Activated CD8-positive, alpha-beta memory T cell treated with anti-CD3 and anti-CD28 coated beads for 48 hours (primary cell): ENCODE results near the gene LRP1B.

Experiments used
- DNase-seq, 3 experiments: peaks; one replicate each; pipeline ENCODE4 v3.0.0-alpha.2; 2020; ENCODE audit warnings: low read depth in 2 of 3, low spot score in 2 of 3

LRP1B gene

DNA sequence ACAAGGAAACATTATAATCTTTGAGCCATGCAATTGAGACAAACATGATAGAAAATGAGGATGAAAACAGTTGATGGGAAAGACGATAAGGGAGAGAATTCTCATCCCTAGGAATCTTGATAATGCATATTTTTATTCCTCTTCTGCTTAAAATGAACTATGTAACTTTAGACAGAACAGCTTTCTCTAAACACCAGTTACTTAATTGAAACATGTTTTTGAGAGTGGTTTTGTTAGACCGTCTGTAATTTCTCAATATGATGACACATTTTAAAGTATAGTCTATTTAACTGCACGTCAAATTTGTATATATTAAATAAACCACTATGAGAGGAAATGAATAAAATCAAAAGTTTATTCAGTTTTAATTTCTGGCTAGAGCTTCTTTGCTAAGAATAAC lies 1896.7 kb downstream of the LRP1B start:
- DNase-seq = no peak

DNA sequence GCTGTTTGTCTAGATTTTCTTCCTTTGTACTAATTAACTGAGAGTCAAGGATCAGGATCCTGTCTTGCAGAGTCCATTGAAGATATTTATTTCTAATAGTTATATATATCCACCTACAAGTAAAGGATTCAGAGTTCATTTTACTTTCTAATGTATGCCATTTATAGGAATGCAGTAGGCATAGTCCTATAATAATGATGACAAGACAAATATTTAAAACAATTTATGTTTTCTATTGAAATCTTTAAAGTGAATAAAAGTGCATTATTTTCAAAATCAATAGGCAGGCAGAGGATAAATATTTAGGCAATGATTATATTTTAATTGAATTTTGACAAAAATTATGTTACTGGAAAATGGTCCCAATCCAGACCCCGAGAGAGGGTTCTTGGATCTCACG lies 1919.9 kb downstream of the LRP1B start:
- no peak for DNase-seq

DNA sequence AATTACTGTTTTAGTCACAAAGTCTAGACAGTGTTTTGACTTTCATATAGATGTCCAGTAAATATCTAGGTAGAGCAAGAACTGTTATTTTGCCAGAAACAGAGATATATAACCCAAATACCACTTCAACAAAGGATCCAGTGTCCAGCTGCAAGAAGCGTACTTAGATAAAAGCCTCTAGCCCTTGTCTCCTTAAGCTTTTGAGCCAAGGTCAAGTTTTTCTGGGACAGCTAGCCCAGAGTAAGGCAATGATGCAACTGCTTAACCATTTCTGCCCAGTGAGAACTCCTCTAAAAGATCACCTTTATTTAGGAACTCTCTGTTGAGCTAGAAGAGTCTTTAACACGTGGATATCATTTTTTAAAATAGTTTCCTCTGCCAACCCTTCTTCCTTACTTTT lies 1925.7 kb downstream of the LRP1B start:
- no peak for DNase-seq

GRCh38 chr2:140203347-140203746 lies 1927.5 kb downstream of the LRP1B start:
- no peak for DNase-seq

DNA sequence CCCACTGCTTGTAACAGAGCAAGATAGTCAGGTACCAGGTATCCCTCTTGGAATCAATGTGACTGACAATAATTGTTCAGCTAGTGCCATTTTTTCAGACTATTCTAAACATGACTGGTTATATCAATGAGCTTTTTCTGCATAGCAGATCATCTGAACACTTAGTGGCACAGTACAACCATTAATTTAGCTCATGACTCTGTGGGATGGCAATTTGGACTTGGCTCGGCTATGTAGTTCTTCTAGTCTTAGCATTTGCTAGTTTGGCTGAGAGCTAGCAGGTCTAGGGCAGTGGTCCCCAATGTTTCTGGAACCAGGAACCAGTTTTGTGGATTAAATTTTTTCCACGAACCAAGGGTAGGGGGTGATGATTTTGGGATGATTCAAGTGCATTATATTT lies 1929.2 kb downstream of the LRP1B start:
- no peak for DNase-seq

DNA sequence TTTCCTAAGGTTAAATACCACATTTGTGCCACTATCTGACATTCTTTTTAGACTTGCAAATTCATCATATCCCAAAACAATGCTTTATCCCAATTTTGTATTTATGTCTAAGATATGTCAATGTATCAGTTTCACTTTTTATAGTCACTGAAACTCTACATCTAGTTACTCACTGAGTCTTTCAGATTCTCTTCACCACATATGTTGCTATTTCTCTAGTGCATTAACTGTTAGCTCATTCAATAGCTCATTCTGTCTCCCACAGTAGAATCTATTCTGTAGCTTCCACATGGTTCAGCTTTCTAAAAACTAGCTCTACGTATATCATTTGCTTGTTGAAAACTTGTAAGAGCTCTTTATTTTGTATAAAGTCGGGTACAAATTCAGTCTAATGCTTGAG lies 1930.1 kb downstream of the LRP1B start:
- DNase-seq = no peak

DNA sequence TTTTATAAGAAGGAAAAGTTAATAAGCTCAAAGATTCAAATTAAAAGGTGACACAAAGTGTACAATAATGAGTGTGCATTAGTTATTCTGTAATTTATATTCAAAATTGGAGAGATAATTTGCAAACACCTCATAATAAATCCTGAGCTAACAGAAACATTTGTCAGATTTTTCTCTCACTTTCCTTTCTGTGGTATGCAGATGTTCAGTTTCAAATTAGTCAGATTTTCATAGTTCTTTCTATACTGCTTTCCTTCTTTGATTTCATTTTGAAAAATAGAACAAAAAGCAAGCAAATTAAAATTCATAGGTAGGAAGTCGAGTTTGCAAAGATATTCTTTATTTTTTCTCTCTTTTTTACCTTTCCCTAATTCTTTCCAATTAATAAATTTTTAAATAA lies 1930.5 kb downstream of the LRP1B start:
- DNase-seq = no peak

GRCh38 chr2:140199312-140199711 lies 1931.5 kb downstream of the LRP1B start:
- no peak for DNase-seq

- no peak for DNase-seq
Measured at GRCh38 chr2:140187086-140187485, 1943.7 kb downstream of the LRP1B start.

DNA sequence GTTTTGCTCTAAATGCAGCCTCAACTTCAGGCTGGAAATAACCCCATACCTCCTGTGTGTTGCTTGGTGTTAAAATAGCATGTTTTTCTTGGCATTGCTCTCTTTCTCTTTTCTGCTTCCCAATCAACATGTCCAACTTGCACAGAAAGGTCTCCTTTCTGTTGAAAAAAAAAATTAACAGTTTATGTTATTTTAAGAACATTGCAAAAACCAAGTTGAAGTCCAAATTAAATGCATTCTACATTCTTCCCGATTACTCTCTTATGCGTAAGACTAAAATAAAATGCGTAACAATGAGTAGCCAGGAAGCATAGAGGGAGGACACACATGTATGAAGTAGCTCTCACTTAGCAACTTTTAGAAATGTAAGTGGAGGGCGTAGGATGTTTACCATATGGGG lies 1944.5 kb downstream of the LRP1B start:
- DNase-seq = no peak

DNA sequence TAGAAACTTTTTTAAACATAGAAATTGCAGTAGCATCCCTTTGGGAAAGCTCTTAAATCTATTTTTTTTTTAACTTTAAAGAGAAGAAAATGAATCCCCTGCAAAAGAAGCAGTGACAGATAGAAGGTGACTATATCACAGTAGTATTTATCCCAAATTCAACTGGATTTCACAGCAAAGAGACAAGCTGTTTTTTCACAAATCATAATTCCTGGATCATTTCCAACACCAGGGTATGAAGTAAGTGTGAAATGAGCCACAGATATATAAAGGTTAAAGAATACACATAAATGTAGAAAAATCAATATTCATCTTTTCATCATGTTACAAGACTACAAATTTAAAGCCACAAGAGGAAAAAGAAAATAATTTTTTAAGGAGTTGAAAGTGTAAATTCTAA lies 1945.7 kb downstream of the LRP1B start:
- no peak for DNase-seq

DNA sequence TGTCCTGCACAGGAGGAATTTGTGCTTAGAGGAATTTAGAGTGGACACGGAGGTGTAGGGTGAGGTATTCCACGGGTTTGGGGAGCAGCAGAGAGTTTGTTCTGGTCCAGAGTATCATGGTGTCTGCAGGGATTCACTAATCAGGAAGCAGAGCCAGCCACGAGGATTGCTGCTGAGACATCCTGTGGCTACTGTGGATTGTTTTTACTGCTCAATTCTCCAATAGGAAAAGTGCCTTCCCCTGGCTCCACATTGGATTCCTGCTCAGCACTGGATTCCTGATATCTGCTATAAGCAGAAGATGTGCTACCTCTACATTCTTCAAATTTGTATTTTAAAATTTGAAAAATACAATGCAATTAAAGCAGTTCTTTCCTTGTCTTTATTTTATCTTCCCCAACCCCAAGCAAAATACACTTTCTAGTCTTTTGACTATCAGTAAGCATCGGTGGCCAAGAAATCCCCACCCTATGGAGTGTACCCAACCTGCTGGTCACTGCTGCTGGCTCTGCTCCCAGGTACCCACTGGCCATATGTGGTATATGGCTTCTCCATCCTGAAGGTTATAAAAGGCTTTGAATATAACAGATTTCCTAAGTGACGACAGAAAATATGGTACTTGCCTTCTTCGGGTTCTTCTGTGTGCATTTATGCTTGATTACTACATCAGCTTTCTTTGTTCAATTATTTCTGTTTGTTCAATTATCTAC lies 1947.6 kb downstream of the LRP1B start:
- DNase-seq = no peak
